ENCODE data around the gene SLC25A38.

GRCh38 chr3:39387411-39387975, 4.3 kb downstream of the SLC25A38 start:
- TF ChIP-seq, protein P1, sequence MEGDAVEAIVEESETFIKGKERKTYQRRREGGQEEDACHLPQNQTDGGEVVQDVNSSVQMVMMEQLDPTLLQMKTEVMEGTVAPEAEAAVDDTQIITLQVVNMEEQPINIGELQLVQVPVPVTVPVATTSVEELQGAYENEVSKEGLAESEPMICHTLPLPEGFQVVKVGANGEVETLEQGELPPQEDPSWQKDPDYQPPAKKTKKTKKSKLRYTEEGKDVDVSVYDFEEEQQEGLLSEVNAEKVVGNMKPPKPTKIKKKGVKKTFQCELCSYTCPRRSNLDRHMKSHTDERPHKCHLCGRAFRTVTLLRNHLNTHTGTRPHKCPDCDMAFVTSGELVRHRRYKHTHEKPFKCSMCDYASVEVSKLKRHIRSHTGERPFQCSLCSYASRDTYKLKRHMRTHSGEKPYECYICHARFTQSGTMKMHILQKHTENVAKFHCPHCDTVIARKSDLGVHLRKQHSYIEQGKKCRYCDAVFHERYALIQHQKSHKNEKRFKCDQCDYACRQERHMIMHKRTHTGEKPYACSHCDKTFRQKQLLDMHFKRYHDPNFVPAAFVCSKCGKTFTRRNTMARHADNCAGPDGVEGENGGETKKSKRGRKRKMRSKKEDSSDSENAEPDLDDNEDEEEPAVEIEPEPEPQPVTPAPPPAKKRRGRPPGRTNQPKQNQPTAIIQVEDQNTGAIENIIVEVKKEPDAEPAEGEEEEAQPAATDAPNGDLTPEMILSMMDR (IDR thresholded peaks at IDR 0.05; ENCODE audit: insufficient read depth, low read length): no peak
- no peak for TF ChIP-seq SPI1 (IDR thresholded peaks at IDR 0.05; ENCODE audit: borderline replicate concordance, low read depth)
- TF ChIP-seq REST (IDR thresholded peaks at IDR 0.05; ENCODE audit: insufficient replicate concordance, low read depth): no peak

Data from HL-60 (cell line).